Neural progenitor cell (in vitro differentiated cells): ENCODE data around the gene MAGEA2B. TPM values are rescaled to one million over a fixed set of nuclear protein-coding genes. Genes with fewer than 3 reads are reported as not detected.
"Not testable (repeated sequence)": the region's sequence is repeated elsewhere in the genome, so short reads cannot be mapped to it uniquely, and the experiment has no call there.

Source experiments
- DNase-seq: peaks from one replicate; pipeline ENCODE4 v3.0.0-alpha.2; 2016; ENCODE audit warnings: low spot score
- H2AFZ ChIP-seq: fragments of 200-600 bp; sonication (generic); replicated peaks from 2 replicates; pipeline ENCODE4 v1.6.1; 2016; ENCODE audit warnings: antibody characterized with exemption
- H3F3A ChIP-seq: fragments of 200-600 bp; sonication (generic); 2 replicates; pipeline ENCODE4 v1.6.1; 2016; ENCODE audit warnings: antibody characterized with exemption, low read depth
- H3K27ac ChIP-seq: fragments of 200-600 bp; sonication (generic); 2 replicates; pipeline ENCODE4 v1.5.1; 2016; ENCODE audit warnings: mild to moderate bottlenecking
- H3K27me3 ChIP-seq: fragments of 200-600 bp; sonication (generic); 2 replicates; pipeline ENCODE4 v1.6.1; 2016; ENCODE audit warnings: mild to moderate bottlenecking, moderate library complexity
- H3K36me3 ChIP-seq: fragments of 200-600 bp; sonication (generic); 2 replicates; pipeline ENCODE4 v1.5.1; 2016
- H3K4me1 ChIP-seq: fragments of 200-600 bp; sonication (generic); 2 replicates; pipeline ENCODE4 v1.6.1; 2016; ENCODE audit warnings: mixed run types
- H3K4me2 ChIP-seq: fragments of 200-600 bp; sonication (generic); 2 replicates; pipeline ENCODE4 v1.6.1; 2016
- H3K4me3 ChIP-seq: fragments of 200-600 bp; sonication (generic); 2 replicates; pipeline ENCODE4 v1.5.1; 2016
- H3K79me2 ChIP-seq: fragments of 200-600 bp; sonication (generic); 2 replicates; pipeline ENCODE4 v1.6.1; 2016; ENCODE audit warnings: low read depth
- H3K9ac ChIP-seq: fragments of 200-600 bp; sonication (generic); 2 replicates; pipeline ENCODE4 v1.6.1; 2016
- H3K9me3 ChIP-seq: fragments of 200-600 bp; sonication (generic); 2 replicates; pipeline ENCODE4 v1.5.1; 2016; ENCODE audit warnings: low read depth
- H4K20me1 ChIP-seq: fragments of 200-600 bp; sonication (generic); 2 replicates; pipeline ENCODE4 v1.6.1; 2016; ENCODE audit warnings: low read depth
- H3K27ac Mint-ChIP-seq: 3 replicates; pipeline ENCODE4 v1.8.0; 2021; ENCODE audit warnings: mixed read lengths
- H3K27me3 Mint-ChIP-seq: 2 replicates; pipeline ENCODE4 v1.8.0; 2022; ENCODE audit warnings: low read depth, mild to moderate bottlenecking, inconsistent platforms, moderate library complexity, mixed read lengths; ENCODE audit not compliant: insufficient read depth
- H3K36me3 Mint-ChIP-seq: 3 replicates; pipeline ENCODE4 v1.8.0; 2021; ENCODE audit warnings: mixed read lengths
- H3K4me1 Mint-ChIP-seq: 3 replicates; pipeline ENCODE4 v1.8.0; 2021; ENCODE audit warnings: mixed read lengths
- H3K4me3 Mint-ChIP-seq: 3 replicates; pipeline ENCODE4 v1.8.0; 2021; ENCODE audit warnings: mild to moderate bottlenecking, moderate library complexity, mixed read lengths
- H3K9me3 Mint-ChIP-seq: 3 replicates; pipeline ENCODE4 v1.8.0; 2020; ENCODE audit warnings: mixed read lengths
- EZH2 ChIP-seq: fragments of 200-600 bp; sonication (generic); IDR thresholded peaks from 2 replicates; pipeline ENCODE4 v1.6.1; 2017; ENCODE audit warnings: antibody characterized with exemption, mild to moderate bottlenecking, moderate library complexity
- EZH2phosphoT487 ChIP-seq: fragments of 200-600 bp; sonication (generic); IDR thresholded peaks from 2 replicates; pipeline ENCODE4 v1.6.1; 2017; ENCODE audit warnings: antibody characterized with exemption
- total RNA-seq: library from RNA; depleted of rRNA; stranded (reverse); fragments of >200 nt; gene quantifications from 2 replicates; pipeline ENCODE4 v1.2.3, GENCODE V29; 2015; ENCODE audit warnings: low replicate concordance
- TF ChIP-seq, protein P1 (sequence below): fragments of 200-600 bp; sonication (generic); IDR thresholded peaks from 2 replicates; pipeline ENCODE4 v1.5.1; 2017; ENCODE audit warnings: antibody characterized with exemption, mild to moderate bottlenecking

The MAGEA2B gene
- total RNA-seq, 1 donor from 2014 or later: not detected

DNA sequence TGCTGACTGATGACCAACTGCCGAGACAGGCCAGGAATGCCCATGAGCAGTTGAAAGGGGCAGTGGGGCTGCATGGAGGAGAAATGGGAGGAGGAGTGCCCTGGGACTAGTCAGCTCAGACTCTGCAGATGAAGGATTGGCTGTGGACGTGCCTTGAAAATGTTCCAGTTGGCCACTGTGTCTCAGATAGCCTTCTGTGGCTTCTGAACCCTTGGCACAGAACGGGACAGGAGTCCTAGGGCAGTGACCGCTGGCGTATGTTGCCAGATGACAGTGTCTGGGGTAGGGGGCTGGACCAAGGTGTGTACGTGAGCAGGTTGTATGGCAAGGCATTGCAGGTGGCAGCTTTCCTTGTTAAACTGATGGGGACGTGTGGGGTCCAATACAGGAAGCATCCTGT, 7.9 kb upstream of the MAGEA2B start:
- not testable (repeated sequence) for H3K4me3 ChIP-seq, H3K4me2 ChIP-seq, H3K9me3 Mint-ChIP-seq, H3K79me2 ChIP-seq, H4K20me1 ChIP-seq, H2AFZ ChIP-seq, H3K4me3 Mint-ChIP-seq, H3K36me3 Mint-ChIP-seq, H3K4me1 Mint-ChIP-seq, H3K9ac ChIP-seq, H3K27ac Mint-ChIP-seq, H3K27me3 Mint-ChIP-seq, H3K27me3 ChIP-seq, H3K36me3 ChIP-seq, H3F3A ChIP-seq, H3K27ac ChIP-seq, H3K4me1 ChIP-seq, H3K9me3 ChIP-seq, DNase-seq

DNA sequence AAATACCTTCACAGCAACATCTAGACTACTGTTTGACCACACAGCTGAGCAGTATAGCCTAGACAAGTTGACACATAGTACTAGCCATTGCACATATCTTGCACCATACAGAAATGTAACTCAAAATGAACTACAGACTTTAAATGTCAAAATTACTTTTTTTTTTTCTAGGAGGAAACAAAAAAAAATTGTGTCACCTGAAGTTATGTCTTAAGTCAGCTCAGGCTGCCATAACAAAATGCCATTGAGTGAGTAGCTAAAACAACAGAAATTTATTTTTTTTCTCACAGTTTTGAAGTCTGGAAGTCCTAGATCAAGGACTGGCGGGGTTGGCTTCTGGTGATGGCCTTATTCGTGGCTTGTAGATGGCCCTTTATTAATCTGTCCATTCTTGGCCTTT, 5.3 kb upstream of the MAGEA2B start, which contains the start of gene CSAG2:
CSAG2 (minus strand) TSS at position 101 of the 400 bp plus-strand sequence. CDS start 161 bp downstream, outside the sequence.
- H3K27ac ChIP-seq, H3K9me3 ChIP-seq, H3K4me1 Mint-ChIP-seq, H3K79me2 ChIP-seq, H3F3A ChIP-seq, DNase-seq, H2AFZ ChIP-seq, H3K4me3 ChIP-seq, H3K4me1 ChIP-seq, H3K9me3 Mint-ChIP-seq, H3K4me2 ChIP-seq, H3K36me3 Mint-ChIP-seq, H3K36me3 ChIP-seq, H3K27me3 Mint-ChIP-seq, H3K27me3 ChIP-seq, H4K20me1 ChIP-seq, H3K27ac Mint-ChIP-seq, H3K4me3 Mint-ChIP-seq, H3K9ac ChIP-seq: not testable (repeated sequence)

DNA sequence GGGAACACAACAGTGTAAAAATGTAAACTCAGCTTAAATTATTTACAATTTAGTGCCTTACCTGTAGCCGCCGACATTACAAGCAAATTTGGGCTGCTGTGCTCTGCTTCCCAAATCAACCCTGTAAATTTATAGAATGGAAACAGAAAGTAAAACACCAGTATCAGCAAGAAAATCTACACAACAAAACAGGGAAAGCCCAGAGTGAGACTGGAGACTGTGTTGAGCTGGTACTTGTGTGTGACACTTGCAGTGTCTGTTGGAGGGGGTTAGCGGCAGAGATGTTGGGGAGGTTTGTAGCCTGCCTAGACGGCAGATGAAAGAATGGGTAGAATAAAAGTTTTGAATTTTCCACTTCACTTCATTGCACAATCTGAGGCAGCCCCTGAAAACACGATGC, 1.2 kb upstream of the MAGEA2B start:
- not testable (repeated sequence) for H3K36me3 ChIP-seq, H3K9ac ChIP-seq, H3F3A ChIP-seq, H3K27ac ChIP-seq, H3K4me1 ChIP-seq, H2AFZ ChIP-seq, H3K27me3 ChIP-seq, H3K27me3 Mint-ChIP-seq, H3K27ac Mint-ChIP-seq, H3K36me3 Mint-ChIP-seq, H3K9me3 ChIP-seq, H3K9me3 Mint-ChIP-seq, H3K4me2 ChIP-seq, H3K4me3 Mint-ChIP-seq, H3K79me2 ChIP-seq, H3K4me1 Mint-ChIP-seq, DNase-seq, H4K20me1 ChIP-seq, H3K4me3 ChIP-seq

DNA sequence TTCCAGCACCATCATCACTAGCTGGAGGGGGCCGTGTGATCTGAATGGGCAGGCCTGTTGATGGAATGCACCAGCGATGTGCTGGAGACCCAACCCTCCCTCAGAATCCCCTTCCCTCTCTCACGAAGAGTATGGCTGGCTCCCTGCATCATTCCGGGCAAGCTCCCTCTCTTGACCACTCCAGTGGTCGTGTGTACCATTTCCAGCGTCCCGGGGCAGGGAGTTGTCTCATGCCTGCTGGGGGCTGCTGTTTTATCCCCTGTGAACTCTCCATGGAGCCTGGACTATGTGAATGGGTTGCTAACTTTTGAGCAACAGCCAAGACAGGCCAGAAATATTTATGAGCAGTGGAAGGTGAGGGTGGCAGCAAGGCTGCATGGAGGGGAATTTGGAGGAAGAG, 11.0 kb downstream of the MAGEA2B start:
- Mint-ChIP-seq H3K9me3 (peaks cover 8% of the 10 kb centered on the region), H3K36me3 (no peaks in the 10 kb centered on the region), H3K27me3 (no peaks in the 10 kb centered on the region), H3K4me1 (no peaks in the 10 kb centered on the region), H3K27ac (no peak overlapping the region), H3K4me3 (no peak overlapping the region)
- no peaks in the 10 kb centered on the region for H3K27me3 ChIP-seq
- DNase-seq: no peak
- H3K27ac ChIP-seq: no peak overlapping the region
- H3F3A ChIP-seq: no peaks in the 10 kb centered on the region
- H3K9ac ChIP-seq: no peak overlapping the region
- no peaks in the 10 kb centered on the region for H3K36me3 ChIP-seq
- no peak overlapping the region for H3K4me3 ChIP-seq
- H3K79me2 ChIP-seq: no peaks in the 10 kb centered on the region
- no peaks in the 10 kb centered on the region for H3K9me3 ChIP-seq
- TF ChIP-seq, protein P1, sequence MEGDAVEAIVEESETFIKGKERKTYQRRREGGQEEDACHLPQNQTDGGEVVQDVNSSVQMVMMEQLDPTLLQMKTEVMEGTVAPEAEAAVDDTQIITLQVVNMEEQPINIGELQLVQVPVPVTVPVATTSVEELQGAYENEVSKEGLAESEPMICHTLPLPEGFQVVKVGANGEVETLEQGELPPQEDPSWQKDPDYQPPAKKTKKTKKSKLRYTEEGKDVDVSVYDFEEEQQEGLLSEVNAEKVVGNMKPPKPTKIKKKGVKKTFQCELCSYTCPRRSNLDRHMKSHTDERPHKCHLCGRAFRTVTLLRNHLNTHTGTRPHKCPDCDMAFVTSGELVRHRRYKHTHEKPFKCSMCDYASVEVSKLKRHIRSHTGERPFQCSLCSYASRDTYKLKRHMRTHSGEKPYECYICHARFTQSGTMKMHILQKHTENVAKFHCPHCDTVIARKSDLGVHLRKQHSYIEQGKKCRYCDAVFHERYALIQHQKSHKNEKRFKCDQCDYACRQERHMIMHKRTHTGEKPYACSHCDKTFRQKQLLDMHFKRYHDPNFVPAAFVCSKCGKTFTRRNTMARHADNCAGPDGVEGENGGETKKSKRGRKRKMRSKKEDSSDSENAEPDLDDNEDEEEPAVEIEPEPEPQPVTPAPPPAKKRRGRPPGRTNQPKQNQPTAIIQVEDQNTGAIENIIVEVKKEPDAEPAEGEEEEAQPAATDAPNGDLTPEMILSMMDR: no peak
- TF ChIP-seq EZH2 (no peak), EZH2phosphoT487 (no peak)
- no peaks in the 10 kb centered on the region for H3K4me1 ChIP-seq
- H3K4me2 ChIP-seq: no peak overlapping the region
- H4K20me1 ChIP-seq: no peaks in the 10 kb centered on the region
- H2AFZ ChIP-seq: no peak overlapping the region

DNA sequence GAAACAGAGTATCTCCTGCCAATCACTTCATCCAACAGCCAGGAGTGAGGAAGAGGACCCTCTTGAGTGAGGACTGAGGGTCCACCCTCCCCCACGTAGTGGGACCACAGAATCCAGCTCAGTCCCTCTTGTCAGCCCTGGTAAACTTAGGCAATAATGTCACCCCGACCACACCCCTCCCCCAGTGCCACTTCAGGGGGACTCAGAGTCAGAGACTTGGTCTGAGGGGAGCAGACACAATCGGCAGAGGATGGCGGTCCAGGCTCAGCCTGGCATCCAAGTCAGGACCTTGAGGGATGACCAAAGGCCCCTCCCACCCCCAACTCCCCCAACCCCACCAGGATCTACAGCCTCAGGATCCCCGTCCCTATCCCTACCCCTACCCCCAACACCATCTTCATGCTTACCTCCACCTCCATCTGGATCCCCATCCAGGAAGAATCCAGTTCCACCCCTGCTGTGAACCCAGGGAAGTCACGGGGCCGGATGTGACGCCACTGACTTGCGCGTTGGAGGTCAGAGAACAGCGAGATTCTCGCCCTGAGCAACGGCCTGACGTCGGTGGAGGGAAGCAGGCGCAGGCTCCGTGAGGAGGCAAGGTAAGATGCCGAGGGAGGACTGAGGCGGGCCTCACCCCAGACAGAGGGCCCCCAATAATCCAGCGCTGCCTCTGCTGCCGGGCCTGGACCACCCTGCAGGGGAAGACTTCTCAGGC, 19.0 kb downstream of the MAGEA2B start, which contains the start of the genes CSAG1 and MAGEA12:
CSAG1 (minus strand) TSS at position 461 of the 715 bp plus-strand sequence. CDS start 1,261 bp downstream, outside the sequence.
MAGEA12 (plus strand) TSS at position 497 of the 715 bp plus-strand sequence. CDS start 2,405 bp downstream, outside the sequence.
- no peaks in the 10 kb centered on the region for H3K36me3 ChIP-seq
- H4K20me1 ChIP-seq: no peaks in the 10 kb centered on the region
- no peak within 1 kb of the TSS for H3K27ac ChIP-seq
- DNase-seq: no peak
- Mint-ChIP-seq H3K4me3 (no peak within 1 kb of the TSS), H3K4me1 (no peaks in the 10 kb centered on the region), H3K36me3 (no peaks in the 10 kb centered on the region), H3K27ac (no peak within 1 kb of the TSS), H3K9me3 (peaks cover 11% of the 10 kb centered on the region), H3K27me3 (no peaks in the 10 kb centered on the region)
- H2AFZ ChIP-seq: no peak within 1 kb of the TSS
- H3K79me2 ChIP-seq: no peaks in the 10 kb centered on the region
- no peaks in the 10 kb centered on the region for H3F3A ChIP-seq
- H3K9ac ChIP-seq: no peak within 1 kb of the TSS
- TF ChIP-seq EZH2phosphoT487: no peak
- H3K4me3 ChIP-seq: no peak within 1 kb of the TSS
- H3K4me1 ChIP-seq: no peaks in the 10 kb centered on the region
- no peaks in the 10 kb centered on the region for H3K9me3 ChIP-seq
- no peaks in the 10 kb centered on the region for H3K27me3 ChIP-seq
- H3K4me2 ChIP-seq: no peak within 1 kb of the TSS

DNA sequence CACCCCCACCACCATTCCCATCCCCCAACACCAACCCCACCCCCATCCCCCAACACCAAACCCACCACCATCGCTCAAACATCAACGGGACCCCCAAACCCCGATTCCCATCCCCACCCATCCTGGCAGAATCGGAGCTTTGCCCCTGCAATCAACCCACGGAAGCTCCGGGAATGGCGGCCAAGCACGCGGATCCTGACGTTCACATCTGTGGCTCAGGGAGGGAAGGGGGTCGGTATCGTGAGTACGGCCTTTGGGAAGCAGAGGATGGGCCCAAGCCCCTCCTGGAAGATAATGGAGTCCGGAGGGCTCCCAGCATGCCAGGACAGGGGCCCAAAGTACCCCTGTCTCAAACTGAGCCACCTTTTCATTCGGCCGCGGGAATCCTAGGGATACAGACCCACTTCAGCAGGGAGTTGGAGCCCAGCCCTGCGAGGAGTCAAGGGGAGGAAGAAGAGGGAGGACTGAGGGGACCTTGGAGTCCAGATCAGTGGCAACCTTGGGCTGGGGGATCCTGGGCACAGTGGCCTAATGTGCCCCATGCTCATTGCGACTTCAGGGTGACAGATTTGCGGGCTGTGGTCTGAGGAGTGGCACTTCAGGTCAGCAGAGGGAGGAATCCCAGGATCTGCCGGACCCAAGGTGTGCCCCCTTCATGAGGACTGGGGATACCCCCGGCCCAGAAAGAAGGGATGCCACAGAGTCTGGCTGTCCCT, 19.9 kb downstream of the MAGEA2B start:
- H3F3A ChIP-seq, H3K4me3 Mint-ChIP-seq, H3K4me3 ChIP-seq, H3K4me1 ChIP-seq, H3K36me3 Mint-ChIP-seq, H3K27ac Mint-ChIP-seq, DNase-seq, H3K79me2 ChIP-seq, H3K4me1 Mint-ChIP-seq, H3K9me3 ChIP-seq, H3K9ac ChIP-seq, H3K27ac ChIP-seq, H3K4me2 ChIP-seq, H3K27me3 ChIP-seq, H4K20me1 ChIP-seq, H3K27me3 Mint-ChIP-seq, H2AFZ ChIP-seq, H3K36me3 ChIP-seq: not testable (repeated sequence)
- peaks cover 11% of the 10 kb centered on the region for H3K9me3 Mint-ChIP-seq
